ENCODE results near the gene TTLL12.

DNA sequence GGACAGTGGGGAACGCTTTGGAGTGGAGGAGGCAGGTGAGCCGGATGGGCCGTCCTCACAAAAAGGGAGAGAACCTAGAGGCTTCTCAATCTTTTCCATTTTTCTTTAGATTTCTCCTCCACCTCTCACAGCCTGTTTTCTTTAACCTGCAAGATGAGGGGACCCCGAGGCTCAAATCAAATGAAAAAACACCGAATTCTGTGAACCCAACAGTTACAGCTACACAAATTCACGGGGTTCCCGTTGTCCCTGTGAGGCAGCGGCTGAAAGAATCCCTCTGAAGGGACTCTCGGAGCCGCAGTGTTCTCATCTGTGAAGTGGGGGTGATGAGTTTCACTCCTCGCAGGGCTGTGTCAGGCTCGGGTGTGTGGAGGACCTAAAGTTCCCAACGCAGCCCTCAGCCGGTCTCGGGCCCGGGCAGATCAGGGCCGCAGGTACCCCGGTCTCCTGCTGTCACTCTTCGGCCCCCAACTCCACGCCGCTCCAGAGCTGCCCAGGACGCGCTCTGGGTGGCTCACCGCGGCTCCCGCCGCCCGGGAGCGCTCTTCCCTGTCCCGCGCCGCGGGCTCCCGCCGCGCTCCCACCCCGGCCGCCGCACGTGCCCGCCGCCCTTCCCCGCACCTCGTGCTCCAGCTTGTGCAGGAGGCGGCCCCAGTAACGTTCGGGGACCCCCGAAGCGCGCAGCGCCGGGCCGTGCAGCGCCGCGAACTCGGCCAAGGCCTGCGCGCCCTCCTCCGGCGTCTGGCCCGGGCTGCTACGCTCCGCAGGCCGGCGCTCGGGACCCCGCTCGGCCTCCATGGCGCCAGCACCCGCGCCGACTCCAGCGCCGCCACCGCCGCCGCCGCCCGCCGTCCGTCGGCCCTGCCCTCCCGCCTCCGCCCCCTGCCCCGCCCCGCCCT, at the start of gene TTLL12:
- TF ChIP-seq POLR2A (IDR thresholded peaks at IDR 0.05; ENCODE audit: low read depth, low read length): peak; percentile 68; the same call in 1 of the 2 replicates
- TF ChIP-seq TAF1 (IDR thresholded peaks at IDR 0.05; ENCODE audit: borderline replicate concordance, low read depth, low read length): 0 out of 2 replicates have a peak, but pooled peaks have one; percentile 40
- TF ChIP-seq POLR2AphosphoS5 (IDR thresholded peaks at IDR 0.05; ENCODE audit: low read depth, low read length): no peak

Measured in GM12892 (cell line).